SK-N-SH (cell line): ENCODE results near the gene PTPRA.

Experiments
- CTCF ChIP-seq: fragments of 200-600 bp; sonication (generic); IDR thresholded peaks from 2 replicates; pipeline ENCODE4 v1.6.1; 2017; ENCODE audit warnings: antibody characterized with exemption, mild to moderate bottlenecking, moderate library complexity
- EP300 ChIP-seq, 2 experiments: IDR thresholded peaks; 2 replicates each; pipeline versions ENCODE4 v1.4.0 to v1.6.1; 2012; ENCODE audit warnings: borderline replicate concordance in 1 of 2, low read depth in 1 of 2, low read length in 1 of 2
- NFIC ChIP-seq: IDR thresholded peaks from 2 replicates; pipeline ENCODE4 v1.4.0; 2012; ENCODE audit warnings: borderline replicate concordance
- NRF1 ChIP-seq: IDR thresholded peaks from 2 replicates; pipeline ENCODE4 v1.6.1; 2012; ENCODE audit warnings: low read depth, mild to moderate bottlenecking, low read length
- POLR2AphosphoS5 ChIP-seq: IDR thresholded peaks from 2 replicates; pipeline ENCODE4 v1.6.1; 2012; ENCODE audit warnings: low read depth, low read length
- RAD21 ChIP-seq: IDR thresholded peaks from 2 replicates; pipeline ENCODE4 v1.6.1; 2012; ENCODE audit warnings: mild to moderate bottlenecking, low read length
- TF ChIP-seq, protein P1 (sequence below): IDR thresholded peaks from 2 replicates; pipeline ENCODE4 v1.6.1; 2012; ENCODE audit warnings: mild to moderate bottlenecking, low read depth, low read length, moderate library complexity
- TF ChIP-seq, protein P2 (sequence below): IDR thresholded peaks from 2 replicates; pipeline ENCODE4 v1.4.0; 2012; ENCODE audit warnings: low read depth, borderline replicate concordance
- TF ChIP-seq, protein P3 (sequence below): IDR thresholded peaks from 2 replicates; pipeline ENCODE4 v1.4.0; 2012; ENCODE audit warnings: low read depth

GRCh38 chr20:2998728-2999127, 125.4 kb downstream of the PTPRA start:
- no peak for TF ChIP-seq NFIC
- TF ChIP-seq POLR2AphosphoS5 = no peak
- TF ChIP-seq, protein P1, sequence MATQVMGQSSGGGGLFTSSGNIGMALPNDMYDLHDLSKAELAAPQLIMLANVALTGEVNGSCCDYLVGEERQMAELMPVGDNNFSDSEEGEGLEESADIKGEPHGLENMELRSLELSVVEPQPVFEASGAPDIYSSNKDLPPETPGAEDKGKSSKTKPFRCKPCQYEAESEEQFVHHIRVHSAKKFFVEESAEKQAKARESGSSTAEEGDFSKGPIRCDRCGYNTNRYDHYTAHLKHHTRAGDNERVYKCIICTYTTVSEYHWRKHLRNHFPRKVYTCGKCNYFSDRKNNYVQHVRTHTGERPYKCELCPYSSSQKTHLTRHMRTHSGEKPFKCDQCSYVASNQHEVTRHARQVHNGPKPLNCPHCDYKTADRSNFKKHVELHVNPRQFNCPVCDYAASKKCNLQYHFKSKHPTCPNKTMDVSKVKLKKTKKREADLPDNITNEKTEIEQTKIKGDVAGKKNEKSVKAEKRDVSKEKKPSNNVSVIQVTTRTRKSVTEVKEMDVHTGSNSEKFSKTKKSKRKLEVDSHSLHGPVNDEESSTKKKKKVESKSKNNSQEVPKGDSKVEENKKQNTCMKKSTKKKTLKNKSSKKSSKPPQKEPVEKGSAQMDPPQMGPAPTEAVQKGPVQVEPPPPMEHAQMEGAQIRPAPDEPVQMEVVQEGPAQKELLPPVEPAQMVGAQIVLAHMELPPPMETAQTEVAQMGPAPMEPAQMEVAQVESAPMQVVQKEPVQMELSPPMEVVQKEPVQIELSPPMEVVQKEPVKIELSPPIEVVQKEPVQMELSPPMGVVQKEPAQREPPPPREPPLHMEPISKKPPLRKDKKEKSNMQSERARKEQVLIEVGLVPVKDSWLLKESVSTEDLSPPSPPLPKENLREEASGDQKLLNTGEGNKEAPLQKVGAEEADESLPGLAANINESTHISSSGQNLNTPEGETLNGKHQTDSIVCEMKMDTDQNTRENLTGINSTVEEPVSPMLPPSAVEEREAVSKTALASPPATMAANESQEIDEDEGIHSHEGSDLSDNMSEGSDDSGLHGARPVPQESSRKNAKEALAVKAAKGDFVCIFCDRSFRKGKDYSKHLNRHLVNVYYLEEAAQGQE = no peak
- no peak for TF ChIP-seq EP300 (IDR thresholded peaks at IDR 0.05; ENCODE audit: borderline replicate concordance in 1 of 2, low read depth in 1 of 2, low read length in 1 of 2)
- TF ChIP-seq CTCF = no peak
- TF ChIP-seq RAD21 = no peak
- TF ChIP-seq, protein P2, sequence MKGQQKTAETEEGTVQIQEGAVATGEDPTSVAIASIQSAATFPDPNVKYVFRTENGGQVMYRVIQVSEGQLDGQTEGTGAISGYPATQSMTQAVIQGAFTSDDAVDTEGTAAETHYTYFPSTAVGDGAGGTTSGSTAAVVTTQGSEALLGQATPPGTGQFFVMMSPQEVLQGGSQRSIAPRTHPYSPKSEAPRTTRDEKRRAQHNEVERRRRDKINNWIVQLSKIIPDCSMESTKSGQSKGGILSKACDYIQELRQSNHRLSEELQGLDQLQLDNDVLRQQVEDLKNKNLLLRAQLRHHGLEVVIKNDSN = no peak
- no peak for TF ChIP-seq NRF1
- TF ChIP-seq, protein P3, sequence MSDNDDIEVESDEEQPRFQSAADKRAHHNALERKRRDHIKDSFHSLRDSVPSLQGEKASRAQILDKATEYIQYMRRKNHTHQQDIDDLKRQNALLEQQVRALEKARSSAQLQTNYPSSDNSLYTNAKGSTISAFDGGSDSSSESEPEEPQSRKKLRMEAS = no peak
